Measurements from ENCODE around the gene KIAA1671. TPM values are rescaled to one million over a fixed set of nuclear protein-coding genes. Genes with fewer than 3 reads are reported as not detected.

The KIAA1671 gene
- polyA plus RNA-seq, 1 donor (not counting 4 experiments of a cell fraction or from before 2014, with no cell fraction given): 17.4 TPM

- Histone ChIP-seq H4K20me1 (ENCODE audit: control insufficient read depth, extremely low read depth, insufficient read depth, low read length) (peaks cover 9% of the 10 kb centered on the region), H3K27ac (ENCODE audit: control insufficient read depth, insufficient read depth, low read length) (no peak overlapping the region), H3K79me2 (ENCODE audit: control insufficient read depth, insufficient read depth, low read length) (no peaks in the 10 kb centered on the region), H3K4me2 (ENCODE audit: control insufficient read depth, extremely low read depth, insufficient read depth, low read depth, low read length) (no peak overlapping the region), H3K9me1 (ENCODE audit: control insufficient read depth, extremely low read depth, insufficient read depth, low read length) (no peaks in the 10 kb centered on the region), H3K27me3 (ENCODE audit: control insufficient read depth, extremely low read depth, insufficient read depth, low read length) (no peaks in the 10 kb centered on the region), H2AFZ (ENCODE audit: control insufficient read depth, low read length) (no peak overlapping the region), H3K4me1 (ENCODE audit: control insufficient read depth, extremely low read depth, insufficient read depth, low read length) (no peaks in the 10 kb centered on the region), H3K36me3 (ENCODE audit: control insufficient read depth in 2 of 2, extremely low read depth in 1 of 2, insufficient read depth in 2 of 2, low read length in 2 of 2) (peaks cover 0 to 1% of the 10 kb centered on the region in 2 experiments), H3K9me3 (ENCODE audit: control insufficient read depth, low read depth, low read length) (no peaks in the 10 kb centered on the region), H3K9ac (ENCODE audit: control insufficient read depth, extremely low read depth, insufficient read depth, low read length) (no peak overlapping the region), H3K4me3 (ENCODE audit: control insufficient read depth in 2 of 3, extremely low read depth in 1 of 3, insufficient read depth in 2 of 3, low read depth in 1 of 3, low read length in 3 of 3) (no peak overlapping the region)
- FAIRE-seq (no peak), DNase-seq (ENCODE audit: low read depth, low spot score) (no peak)
- TF ChIP-seq EZH2 (IDR thresholded peaks at IDR 0.05; ENCODE audit: low read length) (no peak), CTCF (optimal IDR thresholded peaks at IDR 0.05 in 1 of 3, IDR thresholded peaks at IDR 0.05 in 1 of 3, conservative IDR thresholded peaks at IDR 0.05 in 1 of 3; ENCODE audit: extremely low read depth in 1 of 3, insufficient read depth in 2 of 3, low read length in 3 of 3) (no peak)
- dilution Hi-C loops (cut with MboI; ENCODE audit: extremely low pct_ligation_motif_present, low sequenced_read_pairs): no loop called here
These were observed 130.7 kb downstream of the KIAA1671 start for GRCh38 chr22:25083056-25083806.

DNA sequence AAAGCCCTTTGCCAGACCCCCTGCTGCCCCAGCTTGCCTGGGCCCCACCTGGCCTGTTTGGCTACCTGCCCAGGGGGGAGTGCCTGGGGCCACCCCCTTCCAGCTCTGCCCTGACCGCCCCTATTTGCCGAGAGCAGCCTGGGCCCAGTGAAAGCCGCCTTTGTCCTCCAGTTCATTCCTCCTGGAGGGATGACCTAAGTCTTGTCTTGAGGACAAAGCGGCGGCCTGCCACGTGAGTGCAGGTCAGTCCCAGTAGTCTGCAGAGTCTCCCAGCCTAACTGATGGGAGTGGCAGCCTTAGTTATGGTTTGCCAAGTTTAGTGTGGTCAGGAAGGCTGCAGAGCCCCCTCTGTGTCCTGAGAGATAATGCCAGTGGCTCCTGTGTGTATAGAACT lies 131.3 kb downstream of the KIAA1671 start:
- H3K36me3 ChIP-seq (ENCODE audit: control insufficient read depth in 2 of 2, extremely low read depth in 1 of 2, insufficient read depth in 2 of 2, low read length in 2 of 2): peaks cover 1 to 2% of the 10 kb centered on the region in 2 experiments
- no peaks in the 10 kb centered on the region for H3K27me3 ChIP-seq (ENCODE audit: control insufficient read depth, extremely low read depth, insufficient read depth, low read length)
- H3K9ac ChIP-seq (ENCODE audit: control insufficient read depth, extremely low read depth, insufficient read depth, low read length): no peak overlapping the region
- no peak for TF ChIP-seq EZH2 (IDR thresholded peaks at IDR 0.05; ENCODE audit: low read length)
- TF ChIP-seq CTCF (optimal IDR thresholded peaks at IDR 0.05 in 1 of 3, IDR thresholded peaks at IDR 0.05 in 1 of 3, conservative IDR thresholded peaks at IDR 0.05 in 1 of 3; ENCODE audit: extremely low read depth in 1 of 3, insufficient read depth in 2 of 3, low read length in 3 of 3): no peak
- H3K4me1 ChIP-seq (ENCODE audit: control insufficient read depth, extremely low read depth, insufficient read depth, low read length): no peaks in the 10 kb centered on the region
- no peak overlapping the region for H3K4me2 ChIP-seq (ENCODE audit: control insufficient read depth, extremely low read depth, insufficient read depth, low read depth, low read length)
- no peaks in the 10 kb centered on the region for H3K9me1 ChIP-seq (ENCODE audit: control insufficient read depth, extremely low read depth, insufficient read depth, low read length)
- H3K9me3 ChIP-seq (ENCODE audit: control insufficient read depth, low read depth, low read length): no peaks in the 10 kb centered on the region
- H3K79me2 ChIP-seq (ENCODE audit: control insufficient read depth, insufficient read depth, low read length): no peaks in the 10 kb centered on the region
- no peak overlapping the region for H2AFZ ChIP-seq (ENCODE audit: control insufficient read depth, low read length)
- dilution Hi-C loops (cut with MboI; ENCODE audit: extremely low pct_ligation_motif_present, low sequenced_read_pairs): no loop called here
- DNase-seq (ENCODE audit: low read depth, low spot score) (no peak), FAIRE-seq (no peak)
- H3K4me3 ChIP-seq (ENCODE audit: control insufficient read depth in 2 of 3, extremely low read depth in 1 of 3, insufficient read depth in 2 of 3, low read depth in 1 of 3, low read length in 3 of 3): no peak overlapping the region
- no peak overlapping the region for H3K27ac ChIP-seq (ENCODE audit: control insufficient read depth, insufficient read depth, low read length)
- peaks cover 6% of the 10 kb centered on the region for H4K20me1 ChIP-seq (ENCODE audit: control insufficient read depth, extremely low read depth, insufficient read depth, low read length)

Measured in keratinocyte (primary cell).